Endothelial cell of umbilical vein (primary cell): ENCODE results near the gene LPAR3. TPM values are rescaled to one million over a fixed set of nuclear protein-coding genes. Genes with fewer than 3 reads are reported as not detected.

Experiments used
- Bru-seq: library from RNA; stranded (reverse); fragments of 400-500 nt; gene quantifications from one replicate; lab custom pipeline; 2021; lab: Mats Ljungman, UMichigan
- BruChase-seq, 2 experiments: library from RNA; stranded (reverse); fragments of 400-500 nt; gene quantifications; one replicate each; lab custom pipeline; 2021; lab: Mats Ljungman, UMichigan
- BruUV-seq: library from RNA; stranded (reverse); fragments of 400-500 nt; replicated peaks from 2 replicates; lab custom pipeline; 2021; lab: Mats Ljungman, UMichigan
- CTCF ChIA-PET: fragments of 300-600, 350-600 bp; sonication (Branson Sonifier 250); formaldehyde crosslinking; loops from one replicate; lab custom pipeline; 2021; ENCODE audit warnings: antibody characterized with exemption, inconsistent platforms; lab: Charles Lee
- POLR2A ChIA-PET: fragments of 300-600, 350-600 bp; sonication (Branson Sonifier 250); formaldehyde crosslinking; loops from one replicate; lab custom pipeline; 2021; ENCODE audit warnings: antibody characterized with exemption, inconsistent platforms; lab: Charles Lee
- DNase-seq: peaks from one replicate; pipeline ENCODE4 v3.0.0-alpha.2; 2011; ENCODE audit warnings: low read depth, low spot score
- FAIRE-seq: peaks from 2 replicates; lab custom pipeline; 2011; peaks lifted over from hg19 to GRCh38; lab: Jason Lieb, UNC
- H2AFZ ChIP-seq: 2 replicates; pipeline ENCODE4 v1.6.0; 2012; ENCODE audit warnings: low read depth, low read length, control low read depth, inconsistent platforms
- H3K27ac ChIP-seq: 2 replicates; pipeline ENCODE4 v1.5.1; 2011; ENCODE audit warnings: low read depth, mild to moderate bottlenecking, control low read depth, low read length, moderate library complexity; ENCODE audit not compliant: insufficient read depth
- H3K27me3 ChIP-seq, 2 experiments: 2 replicates each; pipeline versions ENCODE4 v1.6.0 to v1.6.1; 2011; ENCODE audit warnings: low read length in 2 of 2, mixed read lengths in 1 of 2; ENCODE audit not compliant: control insufficient read depth in 2 of 2, insufficient read depth in 2 of 2
- H3K36me3 ChIP-seq, 2 experiments: 2 replicates in 1 of 2; 3 replicates in 1 of 2; pipeline ENCODE4 v1.5.1; 2011; ENCODE audit warnings: low read length in 2 of 2, mild to moderate bottlenecking in 1 of 2, moderate library complexity in 1 of 2; ENCODE audit not compliant: control insufficient read depth in 2 of 2, insufficient read depth in 2 of 2; ENCODE audit errors: extremely low read depth in 1 of 2
- H3K4me1 ChIP-seq: 3 replicates; pipeline ENCODE4 v1.5.1; 2011; ENCODE audit warnings: mild to moderate bottlenecking, low read length; ENCODE audit not compliant: control insufficient read depth, insufficient read depth; ENCODE audit errors: extremely low read depth
- H3K4me2 ChIP-seq: 2 replicates; pipeline ENCODE4 v1.6.1; 2011; ENCODE audit warnings: low read length, control low read depth, mixed read lengths; ENCODE audit not compliant: insufficient read depth
- H3K4me3 ChIP-seq, 3 experiments: fragments of 200-600 bp in 1 of 3; sonication (generic), shearing (Covaris generic) in 1 of 3; replicated peaks in 1 of 3; 2 replicates each; pipeline ENCODE4 v1.5.1; 2011 to 2016; ENCODE audit warnings: control low read depth in 3 of 3, low read length in 3 of 3, mild to moderate bottlenecking in 2 of 3, inconsistent platforms in 1 of 3, low read depth in 1 of 3, moderate library complexity in 1 of 3; ENCODE audit not compliant: insufficient read depth in 1 of 3
- H3K79me2 ChIP-seq: 2 replicates; pipeline ENCODE4 v1.6.0; 2012; ENCODE audit warnings: low read length, inconsistent platforms; ENCODE audit not compliant: control insufficient read depth, insufficient read depth
- H3K9ac ChIP-seq: replicated peaks from 2 replicates; pipeline ENCODE3; 2011; ENCODE audit warnings: low read length, control low read depth; ENCODE audit not compliant: insufficient read depth; ENCODE audit errors: extremely low read depth
- H3K9me1 ChIP-seq: replicated peaks from 3 replicates; pipeline ENCODE4 v1.6.0; 2011; ENCODE audit warnings: mild to moderate bottlenecking, low read length; ENCODE audit not compliant: control insufficient read depth, insufficient read depth; ENCODE audit errors: extremely low read depth
- H3K9me3 ChIP-seq: replicated peaks from 2 replicates; pipeline ENCODE4 v1.5.1; 2012; ENCODE audit warnings: low read length, inconsistent platforms; ENCODE audit not compliant: control insufficient read depth, insufficient read depth
- H4K20me1 ChIP-seq: replicated peaks from 2 replicates; pipeline ENCODE3; 2011; ENCODE audit warnings: mild to moderate bottlenecking, low read length; ENCODE audit not compliant: control insufficient read depth, insufficient read depth; ENCODE audit errors: extremely low read depth
- EZH2 ChIP-seq: IDR thresholded peaks from 2 replicates; pipeline ENCODE4 v1.6.1; 2012; ENCODE audit warnings: borderline replicate concordance, low read depth, mild to moderate bottlenecking, moderate library complexity, low read length, inconsistent platforms; ENCODE audit not compliant: severe bottlenecking
- GATA2 ChIP-seq: IDR thresholded peaks from 2 replicates; pipeline ENCODE4 v1.7.0; 2011; ENCODE audit warnings: low read depth, mild to moderate bottlenecking, moderate library complexity, mixed read lengths, low read length; ENCODE audit not compliant: insufficient read length, insufficient read depth
- POLR2A ChIP-seq: IDR thresholded peaks from 2 replicates; pipeline ENCODE4 v1.6.1; 2012; ENCODE audit warnings: low read depth, mild to moderate bottlenecking, control low read depth, low read length
- dilution Hi-C: fragments of 300-500 bp; cut with MboI; formaldehyde crosslinking; loops from one replicate; pipeline ENCODE4 v1.15.0; 2019; ENCODE audit warnings: low sequenced_read_pairs; ENCODE audit not compliant: extremely low pct_ligation_motif_present
- intact Hi-C: fragments of 100-400 bp; cut with micrococcal nuclease; formaldehyde crosslinking; loops from one replicate; pipeline ENCODE4 v1.10.0; 2022
- long read RNA-seq: library from polyadenylated mRNA; stranded (forward); transcript quantifications from one replicate; pipeline ENCODE4 v2.0.0, GENCODE V29; 2021
- polyA minus RNA-seq, 3 experiments: library from RNA; depleted of rRNA, polyadenylated mRNA; stranded (reverse); fragments of >200 nt; gene quantifications; 1 replicate in 1 of 3; 2 replicates in 2 of 3; pipeline ENCODE4 v1.2.3, GENCODE V29; 2011
- polyA plus RNA-seq, 4 experiments: library from polyadenylated mRNA; depleted of rRNA in 3 of 4; stranded (reverse) in 3 of 4; unstranded in 1 of 4; fragments of >200 nt; gene quantifications; 2 replicates each; pipeline versions ENCODE4 v1.2.1 to v1.2.3, GENCODE V29; 2011 to 2012; ENCODE audit warnings: missing spikeins in 1 of 4
- total RNA-seq: library from RNA; stranded (reverse); gene quantifications from 2 replicates; pipeline ENCODE4 v1.2.3, GENCODE V29; 2021

LPAR3 gene, protein sequence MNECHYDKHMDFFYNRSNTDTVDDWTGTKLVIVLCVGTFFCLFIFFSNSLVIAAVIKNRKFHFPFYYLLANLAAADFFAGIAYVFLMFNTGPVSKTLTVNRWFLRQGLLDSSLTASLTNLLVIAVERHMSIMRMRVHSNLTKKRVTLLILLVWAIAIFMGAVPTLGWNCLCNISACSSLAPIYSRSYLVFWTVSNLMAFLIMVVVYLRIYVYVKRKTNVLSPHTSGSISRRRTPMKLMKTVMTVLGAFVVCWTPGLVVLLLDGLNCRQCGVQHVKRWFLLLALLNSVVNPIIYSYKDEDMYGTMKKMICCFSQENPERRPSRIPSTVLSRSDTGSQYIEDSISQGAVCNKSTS
- total RNA-seq (not detected in 2 replicates), polyA plus RNA-seq (not detected in 2 replicates), polyA minus RNA-seq (not detected in 2 replicates), Bru-seq, nascent RNA (percentile 6 among the genes with signal in this experiment), BruChase-seq, experiment 1, labeled RNA remaining after a 6-hour chase (percentile 9 among the genes with signal in this experiment), BruChase-seq, experiment 2, labeled RNA remaining after a 2-hour chase (percentile 8 among the genes with signal in this experiment)
- not detected in 2 replicates for polyA plus RNA-seq (2011; cell fraction: cytosol; rRNA removed)
- not detected in 2 replicates for polyA plus RNA-seq (2011; cell fraction: nucleus; rRNA removed)
- not detected in 2 replicates for polyA plus RNA-seq (2012)
- not detected for polyA minus RNA-seq (2011; cell fraction: cytosol; rRNA and poly(A)+ RNA removed)
- not detected in 2 replicates for polyA minus RNA-seq (2011; cell fraction: nucleus; rRNA and poly(A)+ RNA removed)
- long read RNA-seq: 0 reads

DNA sequence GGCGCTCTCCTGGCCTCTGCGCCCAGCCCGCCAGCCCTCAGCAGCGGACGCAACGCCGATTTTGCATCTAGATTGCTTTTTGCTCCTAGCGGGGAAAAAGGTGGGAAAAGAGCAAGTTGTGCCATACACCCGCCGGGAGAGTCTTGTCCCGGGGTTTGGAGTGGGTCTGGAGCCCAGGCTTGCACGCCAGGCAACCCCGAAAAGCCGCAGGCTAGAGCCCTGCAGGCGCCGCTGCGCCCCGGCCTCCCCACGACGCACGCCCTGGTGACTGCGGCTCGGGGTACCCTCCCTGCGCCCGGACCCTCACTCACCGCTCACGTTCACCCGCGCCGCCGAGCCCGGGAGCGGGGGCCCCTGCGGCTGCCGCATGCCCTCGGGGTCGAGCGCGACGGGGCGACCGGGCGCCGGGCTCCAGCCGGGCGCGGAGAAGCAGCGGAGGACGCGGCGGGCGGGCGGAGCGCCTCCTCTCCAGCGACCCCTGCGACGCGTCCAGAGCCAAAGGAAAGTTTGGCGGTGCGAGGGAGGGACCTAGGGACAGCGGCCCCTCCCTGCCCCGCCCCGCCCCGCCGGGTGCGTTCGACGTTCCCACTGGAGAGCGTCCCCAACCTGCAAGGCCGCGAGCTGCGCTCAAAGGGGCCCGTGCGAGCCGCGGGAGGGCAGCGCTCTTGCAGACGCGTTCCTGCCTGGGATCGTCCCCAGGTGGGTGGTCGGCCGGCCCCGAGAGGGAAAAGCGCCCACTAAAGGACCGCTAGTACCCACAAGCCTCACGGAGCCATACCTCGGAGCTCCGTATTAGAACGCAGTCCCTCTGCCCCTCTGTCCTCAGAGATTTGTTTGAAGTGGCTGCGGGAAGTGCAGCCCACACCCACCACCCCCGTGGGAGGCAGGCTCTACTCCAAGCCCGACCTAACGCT, at the start of gene LPAR3:
Gene LPAR3 (minus strand): TSS at position 502 of the 914 bp plus-strand sequence. CDS start 27,086 bp downstream, outside the sequence.
- Histone ChIP-seq H3K27me3 (peaks cover 24 to 46% of the 10 kb centered on the region in 2 experiments), H3K4me3 (no peak within 1 kb of the TSS), H3K4me1 (no peaks in the 10 kb centered on the region), H3K9me1 (no peaks in the 10 kb centered on the region), H3K79me2 (no peaks in the 10 kb centered on the region), H3K9ac (no peak within 1 kb of the TSS), H3K27ac (no peak within 1 kb of the TSS), H2AFZ (no peak within 1 kb of the TSS), H3K4me2 (no peak within 1 kb of the TSS), H3K36me3 (no peaks in the 10 kb centered on the region), H4K20me1 (no peaks in the 10 kb centered on the region), H3K9me3 (no peaks in the 10 kb centered on the region)
- BruUV-seq: no TSS peak
- POLR2A ChIA-PET: no interaction called here
- dilution Hi-C loops (no loop called here), intact Hi-C loops (no loop called here)
- no peak for DNase-seq
- no peak for FAIRE-seq
- CTCF ChIA-PET: no interaction called here
- TF ChIP-seq POLR2A: no peak
- TF ChIP-seq EZH2: peak; percentile 71
- no peak for TF ChIP-seq GATA2
